ENCODE results near the gene TFDP2.
A peak's percentile ranks its signal among the peaks of the same experiment; 100 is the strongest.
"Not testable (repeated sequence)": the region's sequence is repeated elsewhere in the genome, so short reads cannot be mapped to it uniquely, and the experiment has no call there.

TFDP2 gene

GRCh38 chr3:142007710-142008399 lies 141.5 kb downstream of the TFDP2 start:
- no peaks in the 10 kb centered on the region for H3K36me3 ChIP-seq (ENCODE audit: control insufficient read depth in 1 of 2, insufficient read depth in 2 of 2, low read length in 2 of 2)
- no peaks in the 10 kb centered on the region for H3K9me3 ChIP-seq (ENCODE audit: control insufficient read depth in 1 of 2, low read length in 2 of 2)
- H3K27me3 ChIP-seq (ENCODE audit: control insufficient read depth in 1 of 2, insufficient read depth in 2 of 2, low read length in 2 of 2) = no peaks in the 10 kb centered on the region
- no peak overlapping the region for H3K4me3 ChIP-seq (ENCODE audit: low read depth in 1 of 2, low read length in 2 of 2)
- no peak overlapping the region for H3K9ac ChIP-seq (ENCODE audit: low read depth in 1 of 2, low read length in 2 of 2)
- no peaks in the 10 kb centered on the region for H3K4me1 ChIP-seq (ENCODE audit: control insufficient read depth in 1 of 2, insufficient read depth in 2 of 2, low read length in 2 of 2)
- H3K27ac ChIP-seq (ENCODE audit: low read depth, low read length) = peak overlapping the region; percentile 20

- H3K36me3 ChIP-seq (ENCODE audit: control insufficient read depth in 1 of 2, insufficient read depth in 2 of 2, low read length in 2 of 2) = not testable (repeated sequence)
These were observed 144.4 kb downstream of the TFDP2 start for GRCh38 chr3:142004957-142005356.

GRCh38 chr3:142004025-142004424 lies 145.3 kb downstream of the TFDP2 start:
- H3K9me3 ChIP-seq (ENCODE audit: control insufficient read depth in 1 of 2, low read length in 2 of 2) = no peaks in the 10 kb centered on the region
- no peaks in the 10 kb centered on the region for H3K27me3 ChIP-seq (ENCODE audit: control insufficient read depth in 1 of 2, insufficient read depth in 2 of 2, low read length in 2 of 2)
- H3K9ac ChIP-seq (ENCODE audit: low read depth in 1 of 2, low read length in 2 of 2) = no peak overlapping the region
- no peak overlapping the region for H3K4me3 ChIP-seq (ENCODE audit: low read depth in 1 of 2, low read length in 2 of 2)
- H3K36me3 ChIP-seq (ENCODE audit: control insufficient read depth in 1 of 2, insufficient read depth in 2 of 2, low read length in 2 of 2) = no peaks in the 10 kb centered on the region
- no peaks in the 10 kb centered on the region for H3K4me1 ChIP-seq (ENCODE audit: control insufficient read depth in 1 of 2, insufficient read depth in 2 of 2, low read length in 2 of 2)
- no peak overlapping the region for H3K27ac ChIP-seq (ENCODE audit: low read depth, low read length)

More at GRCh38 chr3:142004957-142005356, 144.4 kb downstream of the TFDP2 start:
- H3K27me3 ChIP-seq (ENCODE audit: control insufficient read depth in 1 of 2, insufficient read depth in 2 of 2, low read length in 2 of 2); H3K4me3 ChIP-seq (ENCODE audit: low read depth in 1 of 2, low read length in 2 of 2); H3K4me1 ChIP-seq (ENCODE audit: control insufficient read depth in 1 of 2, insufficient read depth in 2 of 2, low read length in 2 of 2); H3K9ac ChIP-seq (ENCODE audit: low read depth in 1 of 2, low read length in 2 of 2); H3K9me3 ChIP-seq (ENCODE audit: control insufficient read depth in 1 of 2, low read length in 2 of 2); H3K27ac ChIP-seq (ENCODE audit: low read depth, low read length): not testable (repeated sequence)

- Histone ChIP-seq H3K27me3 (ENCODE audit: control insufficient read depth in 1 of 2, insufficient read depth in 2 of 2, low read length in 2 of 2) (no peaks in the 10 kb centered on the region), H3K4me1 (ENCODE audit: control insufficient read depth in 1 of 2, insufficient read depth in 2 of 2, low read length in 2 of 2) (no peaks in the 10 kb centered on the region), H3K36me3 (ENCODE audit: control insufficient read depth in 1 of 2, insufficient read depth in 2 of 2, low read length in 2 of 2) (no peaks in the 10 kb centered on the region), H3K9ac (ENCODE audit: low read depth in 1 of 2, low read length in 2 of 2) (no peak overlapping the region), H3K4me3 (ENCODE audit: low read depth in 1 of 2, low read length in 2 of 2) (no peak overlapping the region), H3K9me3 (ENCODE audit: control insufficient read depth in 1 of 2, low read length in 2 of 2) (no peaks in the 10 kb centered on the region), H3K27ac (ENCODE audit: low read depth, low read length) (no peak overlapping the region)
These were observed 146.1 kb downstream of the TFDP2 start for GRCh38 chr3:142003291-142003690.

- H3K27ac ChIP-seq (ENCODE audit: low read depth, low read length) = no peak overlapping the region
These were observed 148.9 kb downstream of the TFDP2 start for GRCh38 chr3:142000325-142000870.

GRCh38 chr3:141998669-141999290 lies 150.6 kb downstream of the TFDP2 start:
- Histone ChIP-seq H3K9me3 (ENCODE audit: control insufficient read depth in 1 of 2, low read length in 2 of 2) (no peaks in the 10 kb centered on the region), H3K36me3 (ENCODE audit: control insufficient read depth in 1 of 2, insufficient read depth in 2 of 2, low read length in 2 of 2) (no peaks in the 10 kb centered on the region), H3K27me3 (ENCODE audit: control insufficient read depth in 1 of 2, insufficient read depth in 2 of 2, low read length in 2 of 2) (no peaks in the 10 kb centered on the region), H3K4me1 (ENCODE audit: control insufficient read depth in 1 of 2, insufficient read depth in 2 of 2, low read length in 2 of 2) (no peaks in the 10 kb centered on the region), H3K27ac (ENCODE audit: low read depth, low read length) (no peak overlapping the region), H3K9ac (ENCODE audit: low read depth in 1 of 2, low read length in 2 of 2) (no peak overlapping the region), H3K4me3 (ENCODE audit: low read depth in 1 of 2, low read length in 2 of 2) (no peak overlapping the region)

More at GRCh38 chr3:142000325-142000870, 148.9 kb downstream of the TFDP2 start:
- no peak overlapping the region for H3K9ac ChIP-seq (ENCODE audit: low read depth in 1 of 2, low read length in 2 of 2)
- H3K36me3 ChIP-seq (ENCODE audit: control insufficient read depth in 1 of 2, insufficient read depth in 2 of 2, low read length in 2 of 2) = no peaks in the 10 kb centered on the region
- no peak overlapping the region for H3K4me3 ChIP-seq (ENCODE audit: low read depth in 1 of 2, low read length in 2 of 2)
- H3K4me1 ChIP-seq (ENCODE audit: control insufficient read depth in 1 of 2, insufficient read depth in 2 of 2, low read length in 2 of 2) = no peaks in the 10 kb centered on the region
- H3K27me3 ChIP-seq (ENCODE audit: control insufficient read depth in 1 of 2, insufficient read depth in 2 of 2, low read length in 2 of 2) = no peaks in the 10 kb centered on the region
- H3K9me3 ChIP-seq (ENCODE audit: control insufficient read depth in 1 of 2, low read length in 2 of 2) = no peaks in the 10 kb centered on the region

- no peaks in the 10 kb centered on the region for H3K36me3 ChIP-seq (ENCODE audit: control insufficient read depth in 1 of 2, insufficient read depth in 2 of 2, low read length in 2 of 2)
- H3K27me3 ChIP-seq (ENCODE audit: control insufficient read depth in 1 of 2, insufficient read depth in 2 of 2, low read length in 2 of 2) = no peaks in the 10 kb centered on the region
- no peaks in the 10 kb centered on the region for H3K9me3 ChIP-seq (ENCODE audit: control insufficient read depth in 1 of 2, low read length in 2 of 2)
- no peaks in the 10 kb centered on the region for H3K4me1 ChIP-seq (ENCODE audit: control insufficient read depth in 1 of 2, insufficient read depth in 2 of 2, low read length in 2 of 2)
- no peak overlapping the region for H3K9ac ChIP-seq (ENCODE audit: low read depth in 1 of 2, low read length in 2 of 2)
- H3K27ac ChIP-seq (ENCODE audit: low read depth, low read length) = no peak overlapping the region
- H3K4me3 ChIP-seq (ENCODE audit: low read depth in 1 of 2, low read length in 2 of 2) = no peak overlapping the region
These were observed 152.9 kb downstream of the TFDP2 start for GRCh38 chr3:141996437-141996836.

- Histone ChIP-seq H3K9me3 (ENCODE audit: control insufficient read depth in 1 of 2, low read length in 2 of 2) (no peaks in the 10 kb centered on the region), H3K36me3 (ENCODE audit: control insufficient read depth in 1 of 2, insufficient read depth in 2 of 2, low read length in 2 of 2) (no peaks in the 10 kb centered on the region), H3K27me3 (ENCODE audit: control insufficient read depth in 1 of 2, insufficient read depth in 2 of 2, low read length in 2 of 2) (no peaks in the 10 kb centered on the region), H3K4me3 (ENCODE audit: low read depth in 1 of 2, low read length in 2 of 2) (no peak overlapping the region), H3K4me1 (ENCODE audit: control insufficient read depth in 1 of 2, insufficient read depth in 2 of 2, low read length in 2 of 2) (no peaks in the 10 kb centered on the region), H3K9ac (ENCODE audit: low read depth in 1 of 2, low read length in 2 of 2) (no peak overlapping the region), H3K27ac (ENCODE audit: low read depth, low read length) (no peak overlapping the region)
These were observed 154.5 kb downstream of the TFDP2 start for GRCh38 chr3:141994856-141995255.

- no peaks in the 10 kb centered on the region for H3K9me3 ChIP-seq (ENCODE audit: control insufficient read depth in 1 of 2, low read length in 2 of 2)
- no peaks in the 10 kb centered on the region for H3K27me3 ChIP-seq (ENCODE audit: control insufficient read depth in 1 of 2, insufficient read depth in 2 of 2, low read length in 2 of 2)
- H3K4me1 ChIP-seq (ENCODE audit: control insufficient read depth in 1 of 2, insufficient read depth in 2 of 2, low read length in 2 of 2) = no peaks in the 10 kb centered on the region
- no peak overlapping the region for H3K27ac ChIP-seq (ENCODE audit: low read depth, low read length)
- peaks cover 0 to 4% of the 10 kb centered on the region in 2 donors for H3K36me3 ChIP-seq (ENCODE audit: control insufficient read depth in 1 of 2, insufficient read depth in 2 of 2, low read length in 2 of 2)
- H3K9ac ChIP-seq (ENCODE audit: low read depth in 1 of 2, low read length in 2 of 2) = no peak overlapping the region
- H3K4me3 ChIP-seq (ENCODE audit: low read depth in 1 of 2, low read length in 2 of 2) = no peak overlapping the region
These were observed 156.8 kb downstream of the TFDP2 start for GRCh38 chr3:141992512-141992911.

GRCh38 chr3:141986548-141987107 lies 162.7 kb downstream of the TFDP2 start:
- H3K4me3 ChIP-seq (ENCODE audit: low read depth in 1 of 2, low read length in 2 of 2) = no peak overlapping the region

More at GRCh38 chr3:141986548-141987107, 162.7 kb downstream of the TFDP2 start:
- peaks cover 3 to 4% of the 10 kb centered on the region in 2 donors for H3K36me3 ChIP-seq (ENCODE audit: control insufficient read depth in 1 of 2, insufficient read depth in 2 of 2, low read length in 2 of 2)
- no peaks in the 10 kb centered on the region for H3K4me1 ChIP-seq (ENCODE audit: control insufficient read depth in 1 of 2, insufficient read depth in 2 of 2, low read length in 2 of 2)
- no peaks in the 10 kb centered on the region for H3K27me3 ChIP-seq (ENCODE audit: control insufficient read depth in 1 of 2, insufficient read depth in 2 of 2, low read length in 2 of 2)
- H3K9me3 ChIP-seq (ENCODE audit: control insufficient read depth in 1 of 2, low read length in 2 of 2) = no peaks in the 10 kb centered on the region
- no peak overlapping the region for H3K9ac ChIP-seq (ENCODE audit: low read depth in 1 of 2, low read length in 2 of 2)
- no peak overlapping the region for H3K27ac ChIP-seq (ENCODE audit: low read depth, low read length)
